GM12878 (cell line): ENCODE results near the gene PPP3CB. TPM values are rescaled to one million over a fixed set of nuclear protein-coding genes. Genes with fewer than 3 reads are reported as not detected.

Experiments
- ATAC-seq: fragments of 200-7000 bp; cut with Tn5 transposase; 3 replicates; pipeline ENCODE4 v1.9.1; 2020; ENCODE audit warnings: mild to moderate bottlenecking, moderate library complexity
- BruUV-seq: library from RNA; stranded (reverse); fragments of 400-500 nt; replicated peaks from 2 replicates; lab custom pipeline; 2021; lab: Mats Ljungman, UMichigan
- CTCF ChIA-PET: fragments of 300-600 bp; sonication (Branson Sonifier 250); formaldehyde crosslinking; extraction: SDS; loops from one replicate; lab custom pipeline; 2021; ENCODE audit warnings: inconsistent platforms; lab: Yijun Ruan, JAX
- POLR2A ChIA-PET: fragments of 350-600 bp; formaldehyde crosslinking; extraction: SDS; loops from one replicate; lab custom pipeline; 2021; ENCODE audit warnings: inconsistent platforms; lab: Charles Lee
- RAD21 ChIA-PET: fragments of 300-600 bp; sonication (Branson Sonifier 250); formaldehyde crosslinking; loops from one replicate; lab custom pipeline; 2023; ENCODE audit warnings: antibody characterized with exemption; ENCODE audit not compliant: unreplicated experiment; lab: Charles Lee
- SMC1A ChIA-PET: fragments of 300-600 bp; sonication (Branson Sonifier 250); formaldehyde crosslinking; loops from one replicate; lab custom pipeline; 2023; ENCODE audit not compliant: unreplicated experiment, uncharacterized antibody; lab: Charles Lee
- DNase-seq: peaks from one replicate; pipeline ENCODE4 v3.0.0-alpha.2; 2011; ENCODE audit warnings: low read depth, low spot score
- FAIRE-seq: peaks from 3 replicates; lab custom pipeline; 2011; peaks lifted over from hg19 to GRCh38; lab: Jason Lieb, UNC
- H2AFZ ChIP-seq: 2 replicates; pipeline ENCODE4 v1.6.0; 2011; ENCODE audit warnings: low read depth, low read length, control low read depth; ENCODE audit not compliant: control insufficient read depth
- H3K27ac ChIP-seq: 2 replicates; pipeline ENCODE4 v1.5.1; 2011; ENCODE audit warnings: control low read depth; ENCODE audit not compliant: control insufficient read depth, insufficient read depth
- H3K27me3 ChIP-seq, 2 experiments: replicated peaks in 1 of 2; 2 replicates each; pipeline versions ENCODE4 v1.6.0 to v1.6.1; 2011; ENCODE audit warnings: low read length in 1 of 2; ENCODE audit not compliant: control insufficient read depth in 2 of 2, insufficient read depth in 2 of 2
- H3K36me3 ChIP-seq, 2 experiments: 2 replicates each; pipeline ENCODE4 v1.5.1; 2011; ENCODE audit warnings: low read length in 1 of 2; ENCODE audit not compliant: control insufficient read depth in 2 of 2, insufficient read depth in 2 of 2
- H3K4me1 ChIP-seq: 2 replicates; pipeline ENCODE4 v1.6.1; 2011; ENCODE audit warnings: mild to moderate bottlenecking, low read length, moderate library complexity, mixed read lengths; ENCODE audit not compliant: control insufficient read depth, insufficient read depth
- H3K4me2 ChIP-seq: 2 replicates; pipeline ENCODE4 v1.6.0; 2011; ENCODE audit warnings: control low read depth; ENCODE audit not compliant: control insufficient read depth, insufficient read depth
- H3K4me3 ChIP-seq: fragments of 200-600 bp; sonication (generic); 2 replicates; pipeline ENCODE4 v1.5.1; 2016
- H3K79me2 ChIP-seq: 2 replicates; pipeline ENCODE4 v1.6.0; 2011; ENCODE audit warnings: low read length; ENCODE audit not compliant: control insufficient read depth, insufficient read depth
- H3K9ac ChIP-seq: 2 replicates; pipeline ENCODE4 v1.8.0; 2011; ENCODE audit warnings: low read length, control low read depth, mixed read lengths; ENCODE audit not compliant: control insufficient read depth, insufficient read depth
- H3K9me3 ChIP-seq: replicated peaks from 3 replicates; pipeline ENCODE4 v1.5.1; 2011; ENCODE audit warnings: mild to moderate bottlenecking, low read length; ENCODE audit not compliant: control insufficient read depth, insufficient read depth
- H4K20me1 ChIP-seq: 2 replicates; pipeline ENCODE4 v1.6.0; 2011; ENCODE audit not compliant: control insufficient read depth, insufficient read depth
- CBFB ChIP-seq: IDR thresholded peaks from 2 replicates; pipeline ENCODE4 v1.6.1; 2016; ENCODE audit warnings: antibody characterized with exemption, low read depth
- CHD1 ChIP-seq: IDR thresholded peaks from 2 replicates; pipeline ENCODE4 v1.6.1; 2012; ENCODE audit warnings: low read depth, low read length, improper control_type of control experiment
- CREM ChIP-seq: IDR thresholded peaks from 2 replicates; pipeline ENCODE4 v1.6.1; 2014; ENCODE audit warnings: antibody characterized with exemption, low read depth
- DPF2 ChIP-seq: fragments of 450-650 bp; IDR thresholded peaks from 2 replicates; pipeline ENCODE4 v1.6.1; 2017; ENCODE audit warnings: mild to moderate bottlenecking
- FOXM1 ChIP-seq: IDR thresholded peaks from 2 replicates; pipeline ENCODE4 v1.6.1; 2012; ENCODE audit warnings: low read depth, mild to moderate bottlenecking, inconsistent platforms, low read length, moderate library complexity
- GATAD2B ChIP-seq: fragments of 450-650 bp; conservative IDR thresholded peaks from 2 replicates; pipeline ENCODE4 v1.6.1; 2017; ENCODE audit warnings: low read depth, mild to moderate bottlenecking, moderate library complexity
- MXI1 ChIP-seq: fragments of 150-350 bp; IDR thresholded peaks from 2 replicates; pipeline ENCODE4 v1.6.1; 2011; ENCODE audit warnings: low read depth, mild to moderate bottlenecking, inconsistent platforms, low read length, improper control_type of control experiment
- RCOR1 ChIP-seq: conservative IDR thresholded peaks from 2 replicates; pipeline ENCODE4 v1.6.1; 2012; ENCODE audit warnings: low read depth, low read length, improper control_type of control experiment
- TCF3 ChIP-seq: IDR thresholded peaks from 2 replicates; pipeline ENCODE4 v1.6.1; 2012; ENCODE audit warnings: low read depth, mild to moderate bottlenecking, low read length, borderline replicate concordance; ENCODE audit not compliant: insufficient read depth
- ZNF207 ChIP-seq: fragments of 450-650 bp; IDR thresholded peaks from 2 replicates; pipeline ENCODE4 v1.6.1; 2014; ENCODE audit warnings: antibody characterized with exemption, mild to moderate bottlenecking, borderline replicate concordance
- WGBS: methylation state at CpG from one replicate; pipeline ENCODE4 v1.1.6; 2016; ENCODE audit warnings: low lambda C conversion rate; ENCODE audit not compliant: insufficient replicate concordance, insufficient coverage; ENCODE audit errors: missing lambda C conversion rate; 5-methylcytosine and 5-hydroxymethylcytosine counted together
- in situ Hi-C: fragments of 300-500 bp; cut with MboI; formaldehyde crosslinking; loops from 9 replicates; pipeline ENCODE4 v1.14.3; 2018; ENCODE audit warnings: mixed read lengths
- intact Hi-C: fragments of 100-400 bp; cut with micrococcal nuclease; formaldehyde crosslinking; loops from one replicate; pipeline ENCODE4 v1.14.2; 2022; ENCODE audit not compliant: unreplicated experiment
- polyA plus RNA-seq, 11 experiments: library from polyadenylated mRNA; depleted of rRNA in 4 of 11; unstranded in 6 of 11; stranded (reverse) in 5 of 11; fragments of >200 nt; fragmentation: Nextera tagmentation in 4 of 11; fragmentation: Illumina TruSeq in 1 of 11; extraction: Ambion mirVana in 4 of 11; extraction: Trizol in 1 of 11; gene quantifications; 1 replicate in 1 of 11; 2 replicates in 10 of 11; pipeline versions ENCODE4 v1.2.1 to v1.2.3, GENCODE V29; 2011 to 2016; ENCODE audit warnings: inconsistent platforms in 2 of 11, missing spikeins in 2 of 11, low read depth in 1 of 11
- total RNA-seq, 4 experiments: library from RNA; depleted of rRNA in 3 of 4; stranded (reverse); fragments of >200 nt in 3 of 4; fragmentation: Illumina TruSeq in 1 of 4; extraction: Trizol in 1 of 4; gene quantifications; 2 replicates each; pipeline versions ENCODE4 v1.2.1 to v1.2.3, GENCODE V29; 2013 to 2021
- TF ChIP-seq, protein P1 (sequence below): fragments of 450-650 bp; IDR thresholded peaks from 2 replicates; pipeline ENCODE4 v1.6.1; 2017; ENCODE audit warnings: mild to moderate bottlenecking, moderate library complexity
- TF ChIP-seq, protein P2 (sequence below): fragments of 450-650 bp; IDR thresholded peaks from 2 replicates; pipeline ENCODE4 v1.6.1; 2016; ENCODE audit warnings: mild to moderate bottlenecking
- TF ChIP-seq, protein P3 (sequence below): fragments of 450-650 bp; IDR thresholded peaks from 2 replicates; pipeline ENCODE4 v1.6.1; 2014; ENCODE audit warnings: mild to moderate bottlenecking
- TF ChIP-seq, protein P4 (sequence below): fragments of 450-650 bp; conservative IDR thresholded peaks from 2 replicates; pipeline ENCODE4 v1.6.1; 2017; ENCODE audit warnings: mild to moderate bottlenecking, moderate library complexity

PPP3CB gene
- total and polyA plus RNA-seq, 10 of the 15 experiments (the other 5 are each of a cell fraction or from before 2014, with no cell fraction given) = 11.4 to 46.4 (median 19.3) TPM

DNA sequence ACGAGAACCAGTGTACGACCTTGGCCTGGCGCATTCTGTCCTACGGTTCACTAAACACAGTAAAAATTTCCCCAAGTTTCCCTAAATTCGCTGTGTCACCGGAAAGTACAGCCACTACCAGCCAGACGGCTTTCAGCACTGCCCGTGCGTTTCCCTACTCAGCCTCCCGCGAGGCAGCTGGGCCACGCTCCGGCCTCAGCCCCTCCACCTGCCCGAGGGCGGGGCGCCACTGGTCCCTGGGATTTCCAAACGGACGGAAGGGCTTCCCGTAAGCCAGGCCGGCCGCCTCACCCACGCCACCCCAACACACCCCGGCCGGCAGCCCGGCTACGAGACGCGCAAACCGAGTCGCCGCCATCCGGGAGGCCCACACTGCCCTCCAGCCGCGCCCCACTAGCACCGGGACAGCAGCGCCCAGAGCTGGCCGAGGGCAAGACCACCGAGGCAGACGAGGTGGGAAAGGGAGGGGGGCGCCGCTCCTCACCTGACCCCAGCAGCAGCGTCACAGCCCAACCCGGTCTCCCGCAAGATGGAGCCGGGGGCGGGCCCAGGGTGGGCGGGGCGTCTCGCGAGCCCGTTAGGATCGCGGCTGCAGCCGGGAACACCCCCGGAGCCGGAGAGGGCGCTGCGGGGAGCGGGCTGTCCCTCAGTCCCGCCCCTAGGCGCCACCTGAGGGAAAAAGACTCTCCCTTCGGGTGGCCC lies 82.1 kb downstream of the PPP3CB start, which contains the start of gene ANXA7:
Gene ANXA7, minus strand, starts transcription at position 531 of the 702 bp plus-strand sequence. CDS start 13,202 bp downstream, outside the sequence.
- no peak for FAIRE-seq
- H3K9me3 ChIP-seq = no peaks in the 10 kb centered on the region
- H3K27ac ChIP-seq = peak within 1 kb of the TSS; percentile 93
- no peaks in the 10 kb centered on the region for H4K20me1 ChIP-seq
- H2AFZ ChIP-seq = peak within 1 kb of the TSS; percentile 97
- ChIA-PET POLR2A (interaction anchor here (0.6 to 1.9 kb wide), 7 partner anchors 19 to 586 kb away, joined by 3 to 11 read pairs (median 5); partner anchors contain the start of genes DNAJC9, MRPS16, MSS51 and P4HA1), SMC1A (interaction anchor here (1.0 kb wide), 1 partner anchor 38 kb away, joined by 3 read pairs; no protein-coding TSS in a partner anchor), RAD21 (no interaction called here), CTCF (interaction anchor here (0.7 to 1.2 kb wide), 3 partner anchors 8 to 150 kb away, joined by 3 to 4 read pairs (median 3); no protein-coding TSS in a partner anchor)
- no peaks in the 10 kb centered on the region for H3K27me3 ChIP-seq
- peak within 1 kb of the TSS; percentile 84 for H3K4me3 ChIP-seq
- peak; percentile 97 for ATAC-seq
- BruUV-seq = TSS peak; percentile 72
- intact Hi-C loops = loop anchor here (5.0 kb wide), 1 partner anchor 166 kb away; the partner anchor contains the start of gene DNAJC9
- H3K36me3 ChIP-seq = no peaks in the 10 kb centered on the region; a peak in 1 of 4 replicates
- peak within 1 kb of the TSS; percentile 93 for H3K9ac ChIP-seq
- H3K79me2 ChIP-seq = peaks cover 50% of the 10 kb centered on the region
- DNase-seq = peak; percentile 47
- no peaks in the 10 kb centered on the region for H3K4me1 ChIP-seq
- in situ Hi-C loops = no loop called here
- WGBS = 2% methylated on average over 46 of the region's 62 CpGs
- H3K4me2 ChIP-seq = peak within 1 kb of the TSS; percentile 90
- TF ChIP-seq CHD1 (peak; percentile 86; the same call in 1 of the 2 replicates), CBFB (0 out of 2 replicates have a peak, but pooled peaks have one; percentile 40), CREM (peak; percentile 31), TCF3 (0 out of 2 replicates have a peak, but pooled peaks have one; percentile 25), RCOR1 (no peak), GATAD2B (peak; percentile 91), MXI1 (peak; percentile 51; the same call in 1 of the 2 replicates), DPF2 (peak; percentile 51; the same call in 1 of the 2 replicates), ZNF207 (0 out of 2 replicates have a peak, but pooled peaks have one; percentile 55), FOXM1 (no peak)
- TF ChIP-seq, protein P1, sequence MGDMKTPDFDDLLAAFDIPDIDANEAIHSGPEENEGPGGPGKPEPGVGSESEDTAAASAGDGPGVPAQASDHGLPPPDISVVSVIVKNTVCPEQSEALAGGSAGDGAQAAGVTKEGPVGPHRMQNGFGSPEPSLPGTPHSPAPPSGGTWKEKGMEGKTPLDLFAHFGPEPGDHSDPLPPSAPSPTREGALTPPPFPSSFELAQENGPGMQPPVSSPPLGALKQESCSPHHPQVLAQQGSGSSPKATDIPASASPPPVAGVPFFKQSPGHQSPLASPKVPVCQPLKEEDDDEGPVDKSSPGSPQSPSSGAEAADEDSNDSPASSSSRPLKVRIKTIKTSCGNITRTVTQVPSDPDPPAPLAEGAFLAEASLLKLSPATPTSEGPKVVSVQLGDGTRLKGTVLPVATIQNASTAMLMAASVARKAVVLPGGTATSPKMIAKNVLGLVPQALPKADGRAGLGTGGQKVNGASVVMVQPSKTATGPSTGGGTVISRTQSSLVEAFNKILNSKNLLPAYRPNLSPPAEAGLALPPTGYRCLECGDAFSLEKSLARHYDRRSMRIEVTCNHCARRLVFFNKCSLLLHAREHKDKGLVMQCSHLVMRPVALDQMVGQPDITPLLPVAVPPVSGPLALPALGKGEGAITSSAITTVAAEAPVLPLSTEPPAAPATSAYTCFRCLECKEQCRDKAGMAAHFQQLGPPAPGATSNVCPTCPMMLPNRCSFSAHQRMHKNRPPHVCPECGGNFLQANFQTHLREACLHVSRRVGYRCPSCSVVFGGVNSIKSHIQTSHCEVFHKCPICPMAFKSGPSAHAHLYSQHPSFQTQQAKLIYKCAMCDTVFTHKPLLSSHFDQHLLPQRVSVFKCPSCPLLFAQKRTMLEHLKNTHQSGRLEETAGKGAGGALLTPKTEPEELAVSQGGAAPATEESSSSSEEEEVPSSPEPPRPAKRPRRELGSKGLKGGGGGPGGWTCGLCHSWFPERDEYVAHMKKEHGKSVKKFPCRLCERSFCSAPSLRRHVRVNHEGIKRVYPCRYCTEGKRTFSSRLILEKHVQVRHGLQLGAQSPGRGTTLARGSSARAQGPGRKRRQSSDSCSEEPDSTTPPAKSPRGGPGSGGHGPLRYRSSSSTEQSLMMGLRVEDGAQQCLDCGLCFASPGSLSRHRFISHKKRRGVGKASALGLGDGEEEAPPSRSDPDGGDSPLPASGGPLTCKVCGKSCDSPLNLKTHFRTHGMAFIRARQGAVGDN = peak; percentile 43; the same call in 1 of the 2 replicates
- TF ChIP-seq, protein P2, sequence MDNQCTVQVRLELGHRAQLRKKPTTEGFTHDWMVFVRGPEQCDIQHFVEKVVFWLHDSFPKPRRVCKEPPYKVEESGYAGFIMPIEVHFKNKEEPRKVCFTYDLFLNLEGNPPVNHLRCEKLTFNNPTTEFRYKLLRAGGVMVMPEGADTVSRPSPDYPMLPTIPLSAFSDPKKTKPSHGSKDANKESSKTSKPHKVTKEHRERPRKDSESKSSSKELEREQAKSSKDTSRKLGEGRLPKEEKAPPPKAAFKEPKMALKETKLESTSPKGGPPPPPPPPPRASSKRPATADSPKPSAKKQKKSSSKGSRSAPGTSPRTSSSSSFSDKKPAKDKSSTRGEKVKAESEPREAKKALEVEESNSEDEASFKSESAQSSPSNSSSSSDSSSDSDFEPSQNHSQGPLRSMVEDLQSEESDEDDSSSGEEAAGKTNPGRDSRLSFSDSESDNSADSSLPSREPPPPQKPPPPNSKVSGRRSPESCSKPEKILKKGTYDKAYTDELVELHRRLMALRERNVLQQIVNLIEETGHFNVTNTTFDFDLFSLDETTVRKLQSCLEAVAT = 0 out of 2 replicates have a peak, but pooled peaks have one; percentile 43
- TF ChIP-seq, protein P3, sequence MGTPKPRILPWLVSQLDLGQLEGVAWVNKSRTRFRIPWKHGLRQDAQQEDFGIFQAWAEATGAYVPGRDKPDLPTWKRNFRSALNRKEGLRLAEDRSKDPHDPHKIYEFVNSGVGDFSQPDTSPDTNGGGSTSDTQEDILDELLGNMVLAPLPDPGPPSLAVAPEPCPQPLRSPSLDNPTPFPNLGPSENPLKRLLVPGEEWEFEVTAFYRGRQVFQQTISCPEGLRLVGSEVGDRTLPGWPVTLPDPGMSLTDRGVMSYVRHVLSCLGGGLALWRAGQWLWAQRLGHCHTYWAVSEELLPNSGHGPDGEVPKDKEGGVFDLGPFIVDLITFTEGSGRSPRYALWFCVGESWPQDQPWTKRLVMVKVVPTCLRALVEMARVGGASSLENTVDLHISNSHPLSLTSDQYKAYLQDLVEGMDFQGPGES = no peak
- TF ChIP-seq, protein P4, sequence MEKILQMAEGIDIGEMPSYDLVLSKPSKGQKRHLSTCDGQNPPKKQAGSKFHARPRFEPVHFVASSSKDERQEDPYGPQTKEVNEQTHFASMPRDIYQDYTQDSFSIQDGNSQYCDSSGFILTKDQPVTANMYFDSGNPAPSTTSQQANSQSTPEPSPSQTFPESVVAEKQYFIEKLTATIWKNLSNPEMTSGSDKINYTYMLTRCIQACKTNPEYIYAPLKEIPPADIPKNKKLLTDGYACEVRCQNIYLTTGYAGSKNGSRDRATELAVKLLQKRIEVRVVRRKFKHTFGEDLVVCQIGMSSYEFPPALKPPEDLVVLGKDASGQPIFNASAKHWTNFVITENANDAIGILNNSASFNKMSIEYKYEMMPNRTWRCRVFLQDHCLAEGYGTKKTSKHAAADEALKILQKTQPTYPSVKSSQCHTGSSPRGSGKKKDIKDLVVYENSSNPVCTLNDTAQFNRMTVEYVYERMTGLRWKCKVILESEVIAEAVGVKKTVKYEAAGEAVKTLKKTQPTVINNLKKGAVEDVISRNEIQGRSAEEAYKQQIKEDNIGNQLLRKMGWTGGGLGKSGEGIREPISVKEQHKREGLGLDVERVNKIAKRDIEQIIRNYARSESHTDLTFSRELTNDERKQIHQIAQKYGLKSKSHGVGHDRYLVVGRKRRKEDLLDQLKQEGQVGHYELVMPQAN = peak; percentile 81
